IPS-20b (cell line): ENCODE measurements around the gene STK36.

Experiments
- H3K27ac ChIP-seq: one replicate; pipeline ENCODE4 v1.5.1; 2013; ENCODE audit warnings: low read length
- H3K27me3 ChIP-seq: 2 replicates; pipeline ENCODE4 v1.6.1; 2013; ENCODE audit warnings: mild to moderate bottlenecking, low read length, inconsistent platforms; ENCODE audit not compliant: insufficient read depth
- H3K36me3 ChIP-seq: 2 replicates; pipeline ENCODE4 v1.6.1; 2013; ENCODE audit warnings: low read depth, mild to moderate bottlenecking, inconsistent platforms, low read length, moderate library complexity; ENCODE audit not compliant: insufficient read depth
- H3K4me1 ChIP-seq: 2 replicates; pipeline ENCODE4 v1.6.1; 2013; ENCODE audit warnings: mild to moderate bottlenecking, control low read depth, inconsistent platforms, low read length, moderate library complexity; ENCODE audit not compliant: insufficient read depth
- H3K4me3 ChIP-seq: 2 replicates; pipeline ENCODE4 v1.5.1; 2013; ENCODE audit warnings: mild to moderate bottlenecking, low read length, inconsistent platforms
- H3K9ac ChIP-seq: 2 replicates; pipeline ENCODE4 v1.6.1; 2013; ENCODE audit warnings: low read depth, mild to moderate bottlenecking, inconsistent platforms, low read length, moderate library complexity
- H3K9me3 ChIP-seq: 2 replicates; pipeline ENCODE4 v1.6.1; 2013; ENCODE audit warnings: mild to moderate bottlenecking, low read depth, low read length, inconsistent platforms; ENCODE audit not compliant: insufficient read depth

STK36 gene

DNA sequence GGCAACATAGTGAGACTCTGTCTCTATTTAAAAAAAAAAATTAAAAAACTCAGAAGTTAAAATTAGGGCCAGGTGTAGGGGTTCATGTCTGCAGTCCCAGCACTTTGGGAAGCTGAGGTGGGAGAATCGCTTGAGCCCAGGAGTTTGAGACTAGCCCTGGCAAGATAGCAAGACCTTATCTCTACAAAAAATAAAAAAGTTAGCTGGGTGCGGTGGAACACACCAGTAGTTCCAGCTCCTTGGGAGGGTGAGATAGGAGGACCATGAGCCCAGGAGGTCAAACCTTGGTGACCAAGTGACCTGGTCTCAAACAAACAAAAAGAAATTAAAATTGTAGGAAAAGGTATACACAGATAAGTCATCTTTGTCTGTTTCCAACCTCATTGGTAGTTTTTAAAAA lies 50.0 kb downstream of the STK36 start:
- H3K36me3 ChIP-seq: peaks cover 8% of the 10 kb centered on the region; the same call in 1 of the 2 replicates
- no peak overlapping the region for H3K27ac ChIP-seq
- 0 out of 2 replicates have a peak, but pooled peaks cover 3% of the 10 kb centered on the region for H3K9me3 ChIP-seq
- H3K4me1 ChIP-seq: peaks cover 23% of the 10 kb centered on the region
- no peak overlapping the region for H3K9ac ChIP-seq
- H3K4me3 ChIP-seq: no peak overlapping the region
- no peaks in the 10 kb centered on the region for H3K27me3 ChIP-seq

DNA sequence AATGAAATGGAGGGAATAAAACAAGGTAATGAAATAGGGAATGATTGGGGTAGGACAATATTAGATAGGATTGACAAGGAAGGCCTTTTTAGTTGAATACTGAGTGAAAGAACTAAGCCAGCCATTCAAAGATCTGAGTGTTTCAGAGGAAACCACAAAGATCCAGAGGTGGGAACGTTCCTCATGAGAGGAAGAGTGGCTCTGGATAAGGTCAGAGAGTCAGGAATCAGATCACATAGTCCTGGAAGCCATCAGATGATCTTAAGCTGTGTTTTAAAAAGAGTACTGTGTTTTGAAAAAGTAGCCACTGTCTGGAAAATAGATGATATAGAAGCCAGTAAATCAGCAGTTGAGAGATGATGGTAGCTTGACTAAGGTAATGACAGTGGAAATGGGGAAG lies 50.5 kb downstream of the STK36 start:
- Histone ChIP-seq H3K9me3 (0 out of 2 replicates have a peak, but pooled peaks cover 3% of the 10 kb centered on the region), H3K27ac (no peak overlapping the region), H3K27me3 (no peaks in the 10 kb centered on the region), H3K36me3 (peaks cover 3% of the 10 kb centered on the region; the same call in 1 of the 2 replicates), H3K4me3 (no peak overlapping the region), H3K9ac (no peak overlapping the region), H3K4me1 (peaks cover 23% of the 10 kb centered on the region)

DNA sequence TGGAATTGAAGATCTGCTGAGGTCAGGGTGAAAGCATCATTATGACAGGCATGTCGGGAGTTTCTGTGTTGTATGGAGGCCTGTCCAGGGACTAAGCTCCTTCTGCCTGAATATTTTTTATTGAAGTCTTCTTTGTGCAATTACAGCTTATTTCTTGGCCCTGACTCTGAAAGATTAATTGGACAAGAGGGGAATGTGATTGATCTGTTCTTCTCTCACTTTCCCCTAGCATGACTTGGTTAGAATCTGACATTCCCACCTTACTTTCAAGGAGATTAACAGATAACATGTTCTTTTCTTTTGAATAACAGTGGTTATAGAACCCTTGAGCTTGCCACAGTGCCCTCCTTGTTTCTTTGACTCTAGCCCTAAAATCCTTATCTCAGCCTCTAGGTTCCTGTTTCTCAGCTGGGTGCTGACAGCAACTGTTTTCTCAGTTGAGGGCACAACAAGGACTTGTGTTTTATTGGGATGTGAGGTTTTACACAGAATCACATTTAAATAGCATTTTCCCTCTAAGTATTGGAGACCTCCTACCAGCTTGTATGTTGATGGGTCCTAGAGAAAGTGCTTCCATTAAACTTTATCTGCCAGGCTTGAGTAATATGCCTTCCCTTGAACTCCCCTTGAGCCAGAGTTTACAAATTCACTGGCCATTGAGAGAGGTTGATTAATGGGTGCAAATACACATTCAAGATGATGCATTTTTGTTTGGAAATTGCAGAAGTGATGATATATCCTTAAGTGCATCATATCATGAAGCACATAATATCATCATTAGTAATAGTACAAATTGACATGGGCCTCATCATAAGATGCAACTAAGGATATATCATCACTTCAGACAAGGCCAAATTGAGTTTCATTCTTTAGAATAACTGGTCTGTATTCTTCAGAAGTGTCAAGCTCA lies 51.2 kb downstream of the STK36 start:
- peaks cover under 1% of the 10 kb centered on the region; the same call in 1 of the 2 replicates for H3K36me3 ChIP-seq
- no peaks in the 10 kb centered on the region for H3K27me3 ChIP-seq
- no peak overlapping the region for H3K4me3 ChIP-seq
- no peak overlapping the region for H3K9ac ChIP-seq
- H3K27ac ChIP-seq: no peak overlapping the region
- peaks cover 23% of the 10 kb centered on the region for H3K4me1 ChIP-seq
- 0 out of 2 replicates have a peak, but pooled peaks cover 6% of the 10 kb centered on the region for H3K9me3 ChIP-seq

DNA sequence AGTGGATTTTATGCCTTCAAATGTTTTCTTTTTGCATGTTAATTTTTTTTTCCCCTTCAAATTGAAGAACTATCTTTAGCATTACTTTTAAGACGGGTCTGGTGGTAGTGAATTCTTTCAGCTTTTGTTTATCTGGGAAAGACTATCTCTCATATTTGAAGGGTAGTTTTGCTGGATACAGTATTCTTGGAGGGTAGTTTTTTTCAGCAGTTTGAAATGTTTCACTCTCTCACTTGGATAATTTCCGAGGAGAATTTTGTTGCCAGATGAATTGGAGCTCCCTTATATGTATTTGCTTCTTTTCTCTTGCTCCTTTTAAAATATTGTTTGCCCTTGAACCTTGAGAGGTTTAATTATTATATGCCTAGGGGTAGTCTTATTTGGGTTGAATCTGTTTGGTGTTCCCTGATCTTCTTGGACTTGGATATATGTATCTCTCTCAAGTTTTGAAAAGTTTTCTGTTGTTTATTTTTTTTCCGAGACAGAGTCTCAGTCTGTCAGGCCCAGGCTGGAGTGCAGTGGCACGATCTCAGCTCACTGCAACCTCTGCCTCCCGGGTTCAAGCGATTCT lies 54.2 kb downstream of the STK36 start:
- H3K27me3 ChIP-seq: no peaks in the 10 kb centered on the region
- H3K9me3 ChIP-seq: 0 out of 2 replicates have a peak, but pooled peaks cover 6% of the 10 kb centered on the region
- no peak overlapping the region for H3K4me3 ChIP-seq
- H3K4me1 ChIP-seq: peaks cover 13% of the 10 kb centered on the region
- no peak overlapping the region for H3K27ac ChIP-seq
- H3K9ac ChIP-seq: no peak overlapping the region
- H3K36me3 ChIP-seq: no peaks in the 10 kb centered on the region

DNA sequence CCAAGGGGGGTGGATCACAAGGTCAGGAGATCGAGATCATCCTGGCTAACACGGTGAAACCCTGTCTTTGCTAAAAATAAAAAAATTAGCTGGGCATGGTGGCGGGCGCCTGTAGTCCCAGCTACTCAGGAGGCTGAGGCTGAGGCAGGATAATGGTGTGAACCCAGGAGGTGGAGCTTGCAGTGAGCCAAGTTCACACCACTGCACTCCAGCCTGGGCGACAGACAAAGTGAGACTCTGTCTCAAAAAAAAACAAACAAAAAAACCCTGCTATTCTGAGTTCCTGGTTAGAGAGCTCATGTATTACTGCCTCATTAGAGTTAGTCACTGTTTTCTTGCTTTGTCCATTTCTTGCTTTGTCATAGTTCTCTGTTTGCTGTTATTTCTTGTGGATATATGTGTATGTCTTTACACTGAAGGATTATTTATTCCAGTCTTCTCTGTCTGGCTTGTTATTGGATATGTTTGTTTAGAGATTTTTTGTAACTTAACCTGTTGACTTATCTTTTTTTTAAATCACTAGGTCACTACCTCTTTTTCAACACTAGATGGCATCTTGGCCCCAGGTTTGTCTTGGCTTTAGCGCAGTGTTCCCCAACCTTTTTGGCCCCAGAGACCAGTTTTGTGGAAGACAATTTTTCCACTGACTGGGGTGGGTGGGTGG lies 55.7 kb downstream of the STK36 start:
- no peak overlapping the region for H3K27ac ChIP-seq
- H3K27me3 ChIP-seq: no peaks in the 10 kb centered on the region
- no peak overlapping the region for H3K9ac ChIP-seq
- H3K4me1 ChIP-seq: peaks cover 21% of the 10 kb centered on the region
- H3K9me3 ChIP-seq: 0 out of 2 replicates have a peak, but pooled peaks cover 6% of the 10 kb centered on the region
- no peak overlapping the region for H3K4me3 ChIP-seq
- H3K36me3 ChIP-seq: peaks cover 6% of the 10 kb centered on the region; the same call in 1 of the 2 replicates

DNA sequence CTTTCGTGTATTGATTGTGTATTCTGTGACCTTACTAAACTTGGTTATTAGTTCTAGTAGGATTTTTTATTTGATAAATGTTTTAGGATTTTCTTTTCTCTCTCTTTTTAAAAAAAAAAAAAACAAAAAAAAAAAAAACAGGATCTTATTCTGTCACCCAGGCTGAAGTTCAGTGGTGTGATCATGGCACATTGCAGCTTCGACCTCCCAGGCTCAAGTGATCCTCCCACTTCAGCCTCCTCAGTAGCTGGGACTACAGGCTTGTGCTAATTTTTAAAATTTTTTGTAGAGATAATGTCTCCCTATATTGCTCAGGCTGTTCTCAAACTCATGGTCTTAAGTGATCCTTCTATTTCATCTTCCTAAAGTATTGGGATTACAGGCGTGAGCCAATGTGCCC lies 57.8 kb downstream of the STK36 start:
- 0 out of 2 replicates have a peak, but pooled peaks cover 6% of the 10 kb centered on the region for H3K9me3 ChIP-seq
- no peak overlapping the region for H3K27ac ChIP-seq
- H3K36me3 ChIP-seq: peaks cover 21% of the 10 kb centered on the region; the same call in 1 of the 2 replicates
- peaks cover 25% of the 10 kb centered on the region for H3K4me1 ChIP-seq
- H3K4me3 ChIP-seq: no peak overlapping the region
- no peak overlapping the region for H3K9ac ChIP-seq
- H3K27me3 ChIP-seq: no peaks in the 10 kb centered on the region

DNA sequence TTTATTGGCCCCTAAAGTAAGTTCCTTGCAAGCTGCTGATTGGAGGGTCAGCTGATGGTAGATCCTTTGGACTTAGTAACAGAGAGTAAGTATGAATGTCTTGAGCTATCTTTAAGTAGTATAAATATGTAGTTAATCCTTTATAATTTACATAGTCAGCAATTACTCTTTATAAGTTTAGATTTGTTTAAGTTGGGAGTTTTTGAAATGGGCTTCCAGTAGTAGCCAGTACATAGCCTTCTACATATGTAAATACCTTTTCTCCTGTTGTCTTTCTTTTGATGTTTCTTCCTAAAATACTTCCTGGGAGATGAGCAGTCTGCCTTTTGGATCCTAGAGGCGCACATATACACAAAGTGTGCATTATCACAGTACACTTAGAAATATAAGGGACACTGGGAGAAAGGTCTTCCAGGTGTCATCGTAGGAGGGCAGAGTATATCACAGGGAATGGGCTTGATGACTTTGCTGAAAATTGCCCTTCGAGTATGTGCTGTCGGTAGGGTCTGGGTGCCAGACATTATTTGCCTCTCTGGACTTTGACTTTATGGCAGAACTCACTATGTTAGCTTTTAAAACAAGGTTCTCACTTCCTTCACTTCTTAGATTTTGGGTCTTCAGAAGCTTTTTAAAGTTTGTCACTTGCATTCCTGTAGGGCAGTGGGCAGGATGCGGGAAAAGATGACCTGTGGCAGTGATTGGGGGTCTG lies 60.3 kb downstream of the STK36 start:
- H3K4me1 ChIP-seq: peaks cover 25% of the 10 kb centered on the region
- H3K9ac ChIP-seq: peak overlapping the region; percentile 21; the same call in 1 of the 2 replicates
- H3K27me3 ChIP-seq: no peaks in the 10 kb centered on the region
- peaks cover 34% of the 10 kb centered on the region for H3K36me3 ChIP-seq
- peak overlapping the region; percentile 22; the same call in 1 of the 2 replicates for H3K4me3 ChIP-seq
- peak overlapping the region; percentile 10 for H3K27ac ChIP-seq
- H3K9me3 ChIP-seq: 0 out of 2 replicates have a peak, but pooled peaks cover 3% of the 10 kb centered on the region

DNA sequence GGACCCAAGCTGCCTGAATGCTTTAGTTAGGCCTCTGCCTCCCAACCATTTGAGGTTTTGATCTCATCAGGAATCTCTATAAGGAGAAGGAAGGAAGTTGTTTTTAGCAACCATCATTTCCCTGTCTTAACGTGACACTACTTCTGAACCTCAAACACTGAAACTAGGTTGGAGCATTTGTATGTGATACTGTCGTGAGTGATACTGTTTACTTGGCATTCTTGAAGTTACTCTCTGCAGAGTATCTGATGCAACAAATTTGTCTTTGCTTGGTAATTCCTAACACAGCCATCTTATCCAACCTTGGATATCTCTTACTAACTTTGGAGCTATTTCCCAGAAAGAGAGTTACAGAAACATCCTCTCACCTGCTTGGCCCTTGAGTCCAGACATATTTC lies 60.9 kb downstream of the STK36 start:
- H3K4me1 ChIP-seq: peaks cover 25% of the 10 kb centered on the region
- H3K27ac ChIP-seq: peak overlapping the region; percentile 10

DNA sequence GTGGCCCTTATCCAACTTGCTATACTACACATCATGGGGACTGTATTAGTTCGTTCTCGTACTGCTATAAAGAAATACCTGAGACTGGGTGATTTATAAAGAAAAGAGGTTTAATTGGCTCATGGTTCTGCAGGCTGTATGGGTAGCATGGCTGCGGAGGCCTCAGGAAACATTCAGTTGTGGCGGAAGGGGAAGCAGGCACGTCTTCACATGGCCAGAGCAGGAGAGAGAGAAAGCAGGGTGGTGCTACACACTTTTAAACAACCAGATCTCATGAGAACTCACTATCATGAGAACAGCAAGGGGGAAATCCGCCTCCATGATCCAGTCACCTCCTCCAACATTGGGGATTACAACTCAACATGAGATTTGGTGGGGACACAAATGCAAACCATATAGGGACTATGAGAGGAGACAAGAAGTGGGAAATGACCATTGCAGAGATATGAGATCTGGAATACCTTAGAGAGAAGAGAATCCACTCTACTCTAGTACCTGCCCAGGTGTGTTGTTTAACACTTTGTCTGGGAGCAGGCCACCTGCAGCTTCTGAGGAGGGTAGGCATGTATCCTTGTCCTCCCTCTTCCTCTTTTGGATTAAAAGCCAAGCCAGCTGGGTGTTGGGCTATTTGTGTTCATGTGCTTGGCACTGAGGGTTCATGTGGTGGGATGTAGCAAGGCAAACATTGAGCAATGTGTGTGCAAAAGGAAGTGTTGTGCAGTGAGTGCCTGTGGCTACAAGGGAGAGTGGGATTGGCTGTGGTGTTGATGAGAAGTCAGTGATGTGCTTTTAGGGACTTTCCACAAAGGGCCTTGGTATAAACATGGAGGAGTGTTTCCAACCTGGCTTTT lies 61.5 kb downstream of the STK36 start:
- Histone ChIP-seq H3K9me3 (no peaks in the 10 kb centered on the region), H3K4me1 (peaks cover 25% of the 10 kb centered on the region), H3K9ac (peak overlapping the region; percentile 39; the same call in 1 of the 2 replicates), H3K27me3 (no peaks in the 10 kb centered on the region), H3K36me3 (peaks cover 46% of the 10 kb centered on the region), H3K4me3 (no peak overlapping the region), H3K27ac (no peak overlapping the region)

More for the DNA sequence above, 60.9 kb downstream of the STK36 start:
- H3K36me3 ChIP-seq: peaks cover 40% of the 10 kb centered on the region
- no peaks in the 10 kb centered on the region for H3K27me3 ChIP-seq
- H3K9me3 ChIP-seq: 0 out of 2 replicates have a peak, but pooled peaks cover under 1% of the 10 kb centered on the region
- H3K9ac ChIP-seq: 0 out of 2 replicates have a peak overlapping the region, but pooled peaks have one; percentile 21
- H3K4me3 ChIP-seq: no peak overlapping the region

DNA sequence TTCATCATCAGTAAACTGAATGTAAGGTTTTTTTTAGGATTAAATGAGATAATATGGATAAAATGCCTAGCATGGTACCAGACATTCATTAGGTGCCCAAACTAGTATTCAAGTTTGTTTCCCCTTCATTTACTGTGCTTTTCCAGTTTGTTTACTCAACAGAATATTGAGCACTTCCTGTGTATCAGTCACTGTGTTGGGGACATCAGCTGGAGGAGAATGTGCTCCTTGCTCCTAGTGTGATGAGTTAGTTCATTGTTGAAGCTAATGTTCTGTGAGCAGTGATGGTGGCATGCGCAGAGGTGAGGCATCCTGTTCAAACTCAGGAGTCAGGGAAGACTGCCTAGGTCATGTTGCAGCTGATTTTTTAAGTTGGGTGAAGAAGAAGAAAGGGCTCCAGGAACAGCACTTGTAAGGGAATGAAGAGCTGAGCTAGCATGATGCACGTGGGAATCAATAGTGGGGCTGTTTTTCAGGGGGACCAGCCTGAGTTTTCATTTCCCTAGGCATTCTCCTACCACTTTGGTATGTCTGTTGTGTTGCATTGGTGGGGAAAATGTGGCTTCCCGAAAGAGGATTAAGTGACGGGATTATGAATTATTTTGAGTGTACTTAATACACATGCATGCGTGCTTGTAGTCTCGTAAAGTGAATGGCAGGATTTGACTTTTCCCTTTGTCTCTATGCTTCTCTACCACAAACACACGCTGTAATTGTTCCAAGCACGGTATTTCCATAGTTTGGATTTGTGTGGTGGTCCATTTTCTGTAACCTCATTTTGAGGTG lies 62.5 kb downstream of the STK36 start:
- peaks cover 25% of the 10 kb centered on the region for H3K4me1 ChIP-seq
- H3K27me3 ChIP-seq: no peaks in the 10 kb centered on the region
- no peaks in the 10 kb centered on the region for H3K9me3 ChIP-seq
- H3K27ac ChIP-seq: no peak overlapping the region
- H3K9ac ChIP-seq: no peak overlapping the region
- H3K4me3 ChIP-seq: no peak overlapping the region
- H3K36me3 ChIP-seq: peaks cover 56% of the 10 kb centered on the region
